HG03432 (cell line): ENCODE results near the gene BDH1.

Experiments used
- ATAC-seq: cut with Tn5 transposase; IDR thresholded peaks from one replicate; pipeline ENCODE4 v1.9.1; 2021; ENCODE audit warnings: mild to moderate bottlenecking, moderate library complexity; ENCODE audit not compliant: unreplicated experiment

Gene BDH1

DNA sequence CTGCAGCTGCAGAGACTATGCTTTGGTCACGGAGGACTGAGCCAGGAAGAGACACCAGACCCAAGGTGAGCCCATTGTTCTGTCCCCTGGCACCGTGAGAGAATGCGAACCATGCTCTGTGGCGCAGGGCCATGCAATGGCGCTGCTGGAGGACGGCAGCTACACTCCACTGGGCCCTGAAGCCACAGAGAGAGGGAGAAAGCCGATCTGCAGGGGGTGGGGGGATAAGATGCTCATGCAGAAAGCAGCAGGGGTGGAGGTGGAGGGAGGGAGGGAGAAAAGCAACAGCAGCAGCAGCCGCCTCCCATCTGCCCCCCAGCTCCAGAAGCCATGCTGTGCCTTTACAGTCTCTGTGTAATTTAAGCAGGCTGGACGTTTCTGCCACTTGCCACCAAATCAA is 5.3 kb downstream of the BDH1 start:
- no peak for ATAC-seq

DNA sequence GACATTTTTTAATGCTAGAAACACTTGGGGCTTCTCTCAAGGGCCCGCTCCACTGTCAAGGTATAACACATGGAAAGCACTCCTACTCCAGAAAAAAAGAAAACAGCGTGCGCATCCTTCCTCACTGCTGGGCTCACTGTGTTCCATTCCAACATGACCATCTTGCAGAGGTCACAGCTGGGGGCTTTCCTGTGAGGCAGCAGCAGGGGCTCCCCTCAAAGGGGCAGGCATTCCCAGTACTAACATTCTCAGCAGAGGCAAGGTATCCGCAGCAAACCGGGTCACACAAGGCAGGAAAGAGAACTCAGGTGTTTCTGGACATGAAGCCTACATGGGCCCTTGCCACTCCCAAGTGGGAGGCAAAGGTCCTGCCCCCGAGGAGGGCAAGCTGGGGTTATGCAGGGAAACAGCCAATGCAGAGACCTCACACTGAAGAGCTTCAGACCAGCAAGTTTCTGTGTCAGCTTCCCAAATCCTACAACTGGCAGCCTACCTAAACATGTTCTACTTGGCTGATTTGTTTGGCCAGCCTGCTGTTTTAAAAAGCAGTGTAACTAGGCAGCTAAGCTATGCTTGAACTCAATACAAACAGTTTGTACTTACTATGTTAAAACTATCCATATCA is 6.4 kb downstream of the BDH1 start:
- no peak for ATAC-seq

DNA sequence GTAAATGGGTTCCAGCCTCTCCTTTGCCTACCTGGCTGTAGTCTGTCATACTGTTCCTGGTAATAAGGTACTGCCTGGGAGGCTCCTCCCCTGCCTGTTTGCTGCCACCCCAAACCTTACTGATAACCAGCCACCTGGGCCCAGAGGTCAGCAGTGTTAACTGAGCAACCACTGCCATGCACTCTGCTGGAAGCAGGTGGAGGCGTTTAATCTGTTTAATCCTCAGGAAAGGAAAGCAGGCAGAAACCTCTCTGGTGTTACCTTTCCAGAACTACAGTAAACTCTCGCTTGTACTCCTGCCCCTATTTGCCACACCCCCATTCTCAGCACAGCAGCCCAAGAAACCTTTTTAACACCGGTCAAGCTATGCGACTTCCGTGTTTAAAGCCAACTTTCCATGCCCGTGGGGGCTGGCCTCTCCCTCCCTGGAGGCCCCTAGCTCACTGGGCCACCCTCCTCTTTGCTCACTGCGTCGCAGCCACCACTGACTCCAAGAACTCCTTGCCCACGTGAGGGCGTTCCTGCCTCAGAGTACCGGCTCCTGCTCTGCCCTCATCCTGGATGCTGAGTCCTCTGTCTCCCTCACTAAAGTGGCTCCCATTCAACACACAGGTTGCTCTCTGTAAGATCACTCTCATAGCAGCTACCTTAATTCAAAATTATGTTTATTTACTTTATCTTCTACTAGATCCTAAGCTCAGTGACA is 8.3 kb downstream of the BDH1 start:
- no peak for ATAC-seq

DNA sequence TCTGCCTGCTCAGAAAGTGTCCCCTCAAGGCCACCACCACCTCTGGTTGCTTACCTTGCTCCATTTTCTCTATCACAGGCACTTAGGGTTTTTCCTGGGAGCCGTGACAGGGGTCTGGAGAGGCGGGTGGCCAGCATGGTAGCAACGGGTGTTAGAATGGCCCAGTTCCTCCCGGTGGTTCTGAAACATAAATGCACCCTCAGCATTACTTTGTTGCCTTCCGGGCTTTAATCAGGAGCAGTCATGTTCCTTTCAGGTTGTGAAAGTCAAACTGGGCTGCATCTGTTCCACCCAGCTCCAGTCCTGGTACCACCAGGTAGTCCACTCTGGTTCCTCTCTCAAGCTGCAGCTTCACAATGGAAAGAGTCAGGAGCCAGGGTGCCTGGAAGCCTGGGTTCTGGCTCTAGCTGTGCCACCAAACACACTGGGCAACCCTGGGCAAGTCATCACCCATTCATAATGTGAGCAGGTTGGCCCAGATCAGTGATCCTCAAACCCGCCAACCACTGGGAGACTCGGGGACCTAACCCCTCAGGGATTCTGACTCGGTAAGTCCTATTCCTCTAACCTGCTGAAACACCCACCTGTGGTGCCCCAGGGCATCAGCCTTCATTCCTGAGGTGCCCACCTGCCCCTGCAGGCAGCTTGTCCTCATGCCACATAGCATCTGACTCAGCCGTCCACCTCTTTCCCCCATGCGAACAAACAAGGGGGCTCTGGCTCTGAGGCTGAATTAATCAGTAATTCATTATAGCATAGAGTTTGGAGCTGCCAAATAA is 9.3 kb downstream of the BDH1 start:
- no peak for ATAC-seq

DNA sequence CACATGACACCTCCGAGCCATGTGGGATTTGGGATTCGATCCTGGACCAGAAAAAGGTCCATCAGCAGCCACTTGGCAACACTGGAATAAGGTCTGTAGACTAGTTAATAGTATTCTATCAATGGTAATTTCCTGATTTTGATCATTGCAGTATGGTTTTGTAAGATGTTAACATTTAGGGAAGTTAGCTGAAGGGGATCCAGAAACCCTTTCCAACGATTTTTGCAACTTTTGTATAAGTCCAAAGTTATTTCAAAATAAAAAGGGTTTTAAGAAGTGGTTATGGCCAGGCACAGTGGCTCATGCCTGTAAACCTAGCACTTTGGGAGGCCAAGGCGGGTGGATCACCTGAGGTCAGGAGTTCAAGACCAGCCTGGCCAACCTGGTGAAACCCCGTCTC is 10.2 kb downstream of the BDH1 start:
- ATAC-seq: no peak

DNA sequence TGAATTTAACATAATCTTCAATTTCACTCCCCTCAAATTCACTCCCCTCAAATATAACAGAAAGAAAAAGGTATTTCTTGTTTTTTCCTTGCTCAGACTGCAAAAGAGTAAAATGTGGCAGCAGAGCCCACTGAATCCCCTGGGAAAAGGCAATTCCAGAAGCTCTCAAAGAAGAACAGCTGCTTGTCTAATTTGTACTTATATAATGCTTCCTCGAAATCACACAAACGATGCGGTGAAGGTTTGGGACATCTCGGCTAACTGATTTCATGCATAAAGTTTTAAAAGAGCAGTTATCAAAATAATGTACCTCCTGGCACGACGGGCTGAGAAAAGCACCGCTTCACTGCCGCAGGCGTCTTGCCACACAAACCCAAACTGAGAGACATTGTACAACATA is 10.7 kb downstream of the BDH1 start:
- ATAC-seq: no peak

DNA sequence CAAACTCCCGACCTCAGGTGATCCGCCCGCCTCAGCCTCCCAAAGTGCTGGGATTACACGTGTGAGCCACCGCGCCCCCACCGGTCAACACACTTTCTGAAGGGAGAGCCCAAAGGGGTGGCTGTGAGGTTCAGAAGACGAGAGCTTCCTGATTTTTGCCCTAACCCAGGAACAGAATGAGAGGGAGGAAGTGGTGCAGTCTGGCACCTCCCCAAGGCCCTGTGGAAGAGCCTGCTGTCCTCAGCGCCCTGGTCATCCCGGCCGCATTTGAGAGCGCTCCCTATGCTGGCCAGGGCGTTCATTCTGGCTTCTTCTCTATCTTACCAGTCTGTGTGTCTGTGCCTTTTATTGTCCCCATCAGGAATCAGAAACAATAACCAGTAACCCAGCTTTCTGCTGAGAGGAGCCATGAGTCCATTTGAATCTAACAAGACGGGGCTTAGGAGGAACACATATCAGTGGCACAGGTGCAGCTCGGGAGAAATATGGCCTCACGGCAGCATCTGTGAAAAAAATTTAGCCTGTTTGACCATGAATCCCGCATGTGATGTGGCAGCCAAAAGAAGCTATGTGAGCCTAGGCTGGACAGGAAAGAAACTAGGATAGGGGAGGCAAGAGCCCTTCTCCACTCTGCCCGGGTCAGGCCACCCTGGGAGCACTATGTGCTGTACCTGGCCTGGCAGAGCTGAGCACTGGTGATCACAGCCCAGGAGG is 12.9 kb downstream of the BDH1 start:
- ATAC-seq: no peak

DNA sequence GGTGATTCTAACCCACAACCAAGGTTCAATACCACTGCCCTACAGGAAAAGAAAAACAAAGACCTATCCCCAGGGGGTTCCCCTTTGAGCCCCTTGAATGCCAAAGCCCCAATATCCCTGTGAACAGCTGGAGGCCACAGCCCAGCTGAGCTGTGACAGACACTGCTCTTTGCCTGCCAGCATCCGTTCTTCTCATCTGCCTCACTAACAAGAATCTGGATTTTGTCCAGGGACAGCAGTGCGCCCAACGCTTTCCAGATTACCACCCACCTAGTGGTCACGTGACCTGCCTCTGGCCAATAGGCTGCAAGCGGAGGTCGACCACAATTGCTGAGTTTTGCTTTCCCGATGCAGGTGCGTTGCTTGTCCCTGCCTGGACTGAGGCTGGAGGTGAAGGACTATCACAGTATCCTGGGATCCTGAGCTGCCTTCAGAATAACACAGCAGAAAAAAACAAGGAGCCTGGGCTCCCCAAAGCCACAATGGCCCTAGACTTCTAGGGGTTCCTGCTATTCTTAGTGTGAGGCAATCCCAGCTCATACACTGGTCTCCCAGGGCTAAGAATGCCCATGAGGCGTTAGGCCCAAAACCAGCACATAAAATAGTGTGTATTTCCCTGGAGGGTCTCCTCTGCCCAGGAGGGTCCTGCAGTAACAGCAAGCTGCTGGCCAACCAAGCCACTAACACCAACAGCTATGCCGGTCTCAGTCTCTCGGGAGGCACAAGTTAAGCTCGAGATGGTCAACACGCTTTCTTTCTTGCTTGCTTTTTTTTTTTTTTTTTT is 13.8 kb downstream of the BDH1 start:
- ATAC-seq: no peak

DNA sequence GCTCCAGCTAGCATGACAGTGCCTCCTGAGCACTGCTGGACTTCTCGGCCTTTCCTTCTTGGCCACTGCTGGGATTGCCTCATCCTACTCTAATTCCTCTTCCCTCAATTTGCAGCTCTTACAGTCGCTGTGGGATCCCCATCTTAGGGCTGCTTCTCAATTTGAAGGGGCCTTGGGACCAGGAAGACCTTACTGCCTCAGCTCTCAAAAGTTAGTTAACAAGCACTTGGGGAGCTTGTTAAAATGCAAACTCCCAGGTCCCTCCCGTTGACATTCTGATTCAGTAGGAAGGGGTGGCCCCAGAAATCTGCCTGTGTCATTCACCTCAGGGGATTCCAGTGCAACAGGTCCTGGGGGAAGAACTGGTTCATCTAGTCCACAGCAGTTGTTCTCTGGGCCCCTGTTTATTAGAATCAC is 14.8 kb downstream of the BDH1 start:
- no peak for ATAC-seq

DNA sequence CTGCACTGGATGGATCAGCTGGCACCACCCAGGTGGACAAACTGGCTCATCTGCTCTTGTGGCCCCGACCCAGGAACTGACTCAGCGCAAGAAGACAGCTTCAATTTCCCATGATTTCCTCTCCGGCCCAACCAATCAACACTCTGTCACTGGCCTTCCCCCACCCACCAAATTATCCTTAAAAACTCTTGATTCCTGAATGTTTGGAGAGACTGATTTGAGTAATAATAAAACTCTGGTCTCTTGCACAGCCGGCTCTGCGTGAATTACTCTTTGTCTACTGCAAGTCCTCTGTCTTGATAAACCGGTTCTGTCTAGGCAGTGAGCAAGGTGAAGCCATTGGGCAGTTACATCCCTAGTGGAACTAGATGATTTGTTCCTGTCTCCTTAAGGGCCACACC is 16.1 kb downstream of the BDH1 start:
- no peak for ATAC-seq

DNA sequence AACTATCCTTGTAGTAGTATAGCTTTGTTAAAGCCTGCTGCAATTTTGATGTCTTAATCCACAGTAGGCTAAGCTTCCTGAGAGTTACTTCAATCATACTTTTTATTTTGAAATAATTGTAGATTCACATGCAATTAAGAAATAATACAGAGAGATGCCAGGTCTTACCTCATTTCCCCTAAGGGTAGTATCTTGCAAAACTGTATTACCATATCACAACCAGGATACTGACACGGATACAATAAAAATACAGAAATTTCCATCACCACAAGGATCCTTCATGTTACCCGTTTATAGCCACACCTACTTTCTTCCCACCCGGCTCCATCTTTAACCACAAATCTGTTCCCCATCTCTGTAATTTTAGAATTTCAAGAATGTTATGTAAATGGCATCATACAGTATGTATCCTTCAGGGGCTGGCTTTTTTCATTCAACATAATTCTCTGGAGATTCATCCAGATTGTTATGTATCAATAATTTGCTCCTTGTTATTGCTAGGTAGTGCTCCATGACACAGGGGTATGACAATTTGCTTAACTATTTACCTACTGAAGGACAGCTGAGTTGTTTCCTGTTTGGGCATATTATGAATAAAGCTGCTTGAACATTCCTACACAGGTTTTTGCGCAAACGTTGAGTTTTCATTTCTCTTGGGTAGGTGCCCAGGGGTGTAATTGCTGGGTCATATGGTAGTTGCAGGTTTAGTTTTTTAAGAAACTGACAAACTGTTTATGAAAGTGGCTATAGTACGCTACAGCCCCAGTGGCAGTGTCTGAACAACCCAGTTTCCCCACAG is 21.6 kb downstream of the BDH1 start:
- no peak for ATAC-seq

DNA sequence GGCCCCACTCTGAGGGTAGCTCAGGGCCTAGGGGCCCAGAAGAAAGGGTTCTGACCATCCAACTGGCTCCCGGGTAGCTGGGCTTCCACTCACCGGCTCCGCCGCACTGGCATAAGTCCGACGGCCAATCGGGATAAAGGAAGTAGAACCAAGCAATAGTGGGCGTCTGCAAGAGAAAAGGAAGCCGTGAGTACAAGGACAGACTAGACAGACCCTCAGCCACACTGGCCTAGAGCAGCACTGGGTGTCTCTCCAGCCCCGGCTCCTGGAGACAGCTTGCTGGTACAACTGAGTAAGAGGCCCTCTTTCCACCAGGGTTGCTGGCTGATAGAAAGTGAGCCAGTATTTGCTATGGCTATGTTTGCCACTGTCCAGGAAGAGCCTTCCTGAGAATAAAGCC is 22.4 kb downstream of the BDH1 start:
- ATAC-seq: no peak

DNA sequence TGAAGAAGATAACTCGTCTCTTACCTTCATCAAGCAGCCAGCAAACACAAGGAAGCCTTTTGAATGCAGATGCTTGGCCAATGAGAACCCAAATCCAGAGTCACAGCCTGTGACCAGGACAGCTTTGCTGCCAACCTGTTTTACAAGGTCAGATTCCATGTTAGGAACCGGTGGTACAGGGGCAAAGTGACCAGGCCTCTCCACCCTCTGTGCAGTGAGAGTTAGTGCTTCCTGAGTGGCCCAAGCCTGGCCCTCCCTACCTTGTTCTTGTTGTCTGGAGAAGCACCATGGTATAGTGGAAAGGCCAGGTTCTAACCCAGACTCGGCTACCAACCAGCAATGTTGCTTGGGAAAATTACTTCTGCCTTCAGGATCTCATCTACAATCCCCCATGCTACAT is 23.4 kb downstream of the BDH1 start:
- no peak for ATAC-seq

DNA sequence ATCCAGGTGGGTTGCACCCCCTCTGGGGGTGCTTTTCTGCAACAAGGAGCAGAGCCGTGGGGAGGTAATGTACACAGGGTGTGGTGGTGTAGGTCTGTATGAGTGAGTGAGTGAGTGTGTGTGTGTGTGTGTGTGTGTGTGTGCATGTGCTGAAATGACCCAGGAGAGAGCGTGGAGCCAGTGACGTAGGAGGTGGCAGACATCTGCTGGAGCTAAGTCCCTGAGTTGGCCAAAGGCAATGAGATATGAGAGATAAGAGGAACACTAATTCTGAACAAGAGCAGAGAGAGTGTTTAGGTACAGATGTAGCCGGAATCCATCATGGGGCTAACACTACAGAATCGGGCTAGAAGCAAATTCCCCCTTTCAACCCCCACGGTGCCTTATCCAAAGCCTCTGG is 27.6 kb downstream of the BDH1 start:
- ATAC-seq: no peak

DNA sequence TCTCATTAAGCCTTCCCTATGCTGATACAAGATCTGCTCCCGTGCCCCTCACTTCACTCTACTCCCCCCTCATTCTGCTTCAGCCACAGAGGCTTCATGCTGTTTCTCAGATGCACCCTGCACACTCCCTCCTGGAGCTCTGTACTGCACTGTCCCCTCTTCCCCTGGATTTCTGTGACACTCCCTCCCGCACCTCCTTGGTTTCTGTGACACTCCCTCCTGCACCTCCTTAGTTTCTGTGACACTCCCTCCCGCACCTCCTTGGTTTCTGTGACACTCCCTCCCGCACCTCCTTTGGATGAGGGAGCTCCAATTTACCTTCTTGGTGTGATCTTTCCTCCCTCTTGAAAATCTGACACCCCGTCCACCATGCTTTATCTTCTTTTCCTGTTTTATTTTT is 28.2 kb downstream of the BDH1 start:
- no peak for ATAC-seq

DNA sequence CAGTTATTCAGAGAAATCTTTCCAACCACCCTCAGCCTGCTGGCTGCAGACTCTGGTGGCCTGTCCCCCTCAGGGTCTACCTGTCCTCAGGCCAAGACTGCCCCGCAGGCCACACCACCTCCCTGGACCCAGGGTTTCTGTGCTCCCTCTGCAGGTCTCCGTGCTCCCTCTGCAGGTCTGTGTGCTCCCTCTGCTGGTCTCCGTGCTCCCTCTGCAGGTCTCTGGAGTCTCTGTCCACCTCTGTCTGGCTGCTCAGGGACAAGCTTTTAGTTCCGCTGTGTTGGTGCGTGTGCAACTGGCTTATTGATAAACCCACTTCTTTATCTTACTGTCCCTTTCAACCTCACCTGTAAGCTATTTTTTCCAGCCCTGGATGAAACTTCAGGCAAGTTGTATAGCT is 30.1 kb downstream of the BDH1 start:
- ATAC-seq: no peak

DNA sequence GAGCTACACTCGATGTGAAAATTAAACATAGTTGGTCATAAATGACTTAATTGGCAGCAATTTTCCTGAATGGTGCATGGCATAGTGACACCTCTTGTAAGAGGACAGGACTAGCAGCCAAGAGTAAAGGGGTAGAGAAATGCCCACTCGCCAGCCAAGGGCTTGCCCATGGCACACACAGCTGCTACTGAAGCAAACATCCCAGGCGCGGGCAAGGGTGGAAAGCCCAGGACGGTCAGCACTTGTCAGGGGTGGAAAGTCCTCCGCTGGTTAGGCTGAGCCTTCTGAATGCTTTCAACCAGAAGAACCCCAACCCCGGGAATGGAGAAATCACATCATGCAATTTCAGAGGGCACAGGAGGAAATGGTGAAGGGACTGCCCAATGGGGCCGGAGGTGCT is 31.6 kb downstream of the BDH1 start:
- no peak for ATAC-seq

DNA sequence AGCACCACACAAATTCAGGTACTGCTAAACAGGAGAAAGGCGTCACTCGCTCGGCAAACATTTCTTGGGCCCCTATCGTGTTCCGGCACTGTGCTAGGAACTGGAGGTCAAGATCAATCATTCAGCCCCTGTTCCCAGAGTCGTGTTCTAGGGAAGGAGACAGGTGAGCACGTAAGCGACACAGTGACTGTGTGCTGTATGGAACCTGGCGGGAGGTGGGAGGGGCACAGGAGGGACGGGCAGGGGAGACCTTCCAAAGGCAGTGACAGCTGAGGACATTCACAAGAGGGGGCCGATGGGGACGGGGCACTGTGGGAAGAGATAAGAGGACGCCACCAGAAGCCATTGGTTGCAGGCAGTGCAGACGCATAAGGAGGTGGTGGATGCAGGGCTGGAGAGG is 32.2 kb downstream of the BDH1 start:
- no peak for ATAC-seq

DNA sequence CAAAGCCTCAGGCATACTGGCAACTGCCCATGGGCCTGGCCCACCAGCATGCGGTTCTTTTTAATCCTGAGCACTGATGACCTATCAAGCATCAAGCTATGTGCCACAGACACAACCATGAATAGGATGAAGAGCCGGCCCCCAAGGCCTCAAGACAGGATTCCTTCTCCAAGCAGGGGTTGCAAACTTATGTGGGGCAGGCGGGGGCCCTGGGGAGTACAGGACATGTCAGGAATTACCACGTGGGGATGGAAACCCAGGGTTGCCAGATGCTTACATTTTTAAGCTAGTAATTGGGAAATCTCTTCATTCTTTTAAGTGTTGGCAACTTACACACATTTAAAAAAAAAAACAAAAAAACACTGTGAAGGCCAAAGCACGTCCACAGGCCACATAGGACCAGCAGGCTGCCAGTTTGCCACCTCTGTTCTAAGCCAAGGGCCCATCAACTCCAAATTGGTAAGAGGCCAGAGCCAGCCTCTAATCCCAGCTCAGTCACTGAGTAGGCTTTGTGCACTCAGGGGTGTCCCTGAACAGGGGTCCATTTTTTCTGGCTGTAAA is 32.8 kb downstream of the BDH1 start:
- ATAC-seq: no peak
